Retinal pigment epithelial cell (primary cell): ENCODE results near the gene DUSP28.

Experiments
- DNase-seq: peaks from one replicate; pipeline ENCODE4 v3.0.0-alpha.2; 2010; ENCODE audit warnings: low read depth
- H3K4me3 ChIP-seq: 2 replicates; pipeline ENCODE4 v1.5.1; 2011; ENCODE audit warnings: mild to moderate bottlenecking, low read length, control low read depth, moderate library complexity
- CTCF ChIP-seq: conservative IDR thresholded peaks from 2 replicates; pipeline ENCODE4 v1.5.1; 2011; ENCODE audit warnings: low read depth, low read length, control low read depth, inconsistent platforms

DUSP28 gene

GRCh38 chr2:240601061-240601830 is 41.1 kb downstream of the DUSP28 start:
- no peak for DNase-seq

GRCh38 chr2:240601831-240602160 is 41.6 kb downstream of the DUSP28 start:
- no peak overlapping the region for H3K4me3 ChIP-seq
- no peak for TF ChIP-seq CTCF
- no peak for DNase-seq

More at GRCh38 chr2:240601061-240601830, 41.1 kb downstream of the DUSP28 start:
- H3K4me3 ChIP-seq, result no peak overlapping the region
- TF ChIP-seq CTCF, result no peak

GRCh38 chr2:240602266-240603050 is 42.3 kb downstream of the DUSP28 start:
- DNase-seq, result no peak
- no peak overlapping the region for H3K4me3 ChIP-seq
- no peak for TF ChIP-seq CTCF

- no peak for DNase-seq
- no peak overlapping the region for H3K4me3 ChIP-seq
- no peak for TF ChIP-seq CTCF
Measured at GRCh38 chr2:240603081-240603835, 43.1 kb downstream of the DUSP28 start.

GRCh38 chr2:240603846-240604245 is 43.7 kb downstream of the DUSP28 start:
- DNase-seq, result no peak
- no peak for TF ChIP-seq CTCF

GRCh38 chr2:240604291-240604938 is 44.3 kb downstream of the DUSP28 start:
- DNase-seq, result peak; percentile 16

More at GRCh38 chr2:240603846-240604245, 43.7 kb downstream of the DUSP28 start:
- no peak overlapping the region for H3K4me3 ChIP-seq

More at GRCh38 chr2:240604291-240604938, 44.3 kb downstream of the DUSP28 start:
- peak overlapping the region; percentile 20 for H3K4me3 ChIP-seq
- peak; percentile 85 for TF ChIP-seq CTCF
